RPMI7951 (cell line): ENCODE data around the gene TLDC2. TPM values are rescaled to one million over a fixed set of nuclear protein-coding genes. Genes with fewer than 3 reads are reported as not detected.

Source experiments
- DNase-seq: peaks from one replicate; pipeline ENCODE4 v3.0.0-alpha.2; 2012; ENCODE audit warnings: low read depth
- total RNA-seq: library from RNA; depleted of rRNA; stranded (reverse); fragments of >200 nt; shearing (Covaris generic); gene quantifications from 2 replicates; pipeline ENCODE4 v1.2.3, GENCODE V29; 2014

The TLDC2 gene
- total RNA-seq, 1 experiment from 2014 or later: not detected

DNA sequence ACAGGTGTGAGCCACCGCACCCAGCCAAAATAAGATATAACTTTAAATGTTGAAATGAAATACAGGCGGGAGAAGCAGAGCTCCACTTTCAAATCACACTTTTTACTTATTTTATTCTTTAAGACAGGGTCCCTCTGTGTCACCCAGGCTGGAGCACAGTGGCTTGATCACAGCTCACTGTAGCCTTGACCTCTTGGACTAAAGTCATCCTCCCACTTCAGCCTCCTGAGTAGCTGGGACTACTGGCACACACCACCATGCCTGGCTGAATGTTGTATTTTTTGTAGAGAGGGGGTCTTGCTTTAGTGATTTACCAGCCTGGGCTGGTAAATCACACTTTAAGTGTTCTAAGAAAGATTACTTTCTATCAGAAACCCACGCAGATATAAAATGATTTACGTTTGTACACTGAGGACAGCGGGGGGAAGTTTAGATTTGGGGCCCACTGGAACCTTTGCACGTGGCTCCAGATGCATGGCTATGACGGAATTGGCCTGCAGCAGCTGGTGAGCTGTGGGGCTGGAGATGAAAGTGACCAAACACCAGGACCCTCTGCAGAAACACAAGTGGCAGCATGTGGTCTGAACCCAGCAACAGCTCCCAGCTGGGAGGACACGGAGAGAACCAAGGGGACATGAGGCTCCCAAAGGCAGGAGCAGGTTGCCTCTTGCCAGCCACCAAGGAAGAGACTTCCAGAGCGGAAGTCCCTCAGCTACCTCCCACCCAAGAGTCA is 26.4 kb upstream of the TLDC2 start:
- DNase-seq: no peak

GRCh38 chr20:36850759-36851158 is 25.2 kb upstream of the TLDC2 start:
- DNase-seq: no peak

GRCh38 chr20:36851490-36851889 is 24.4 kb upstream of the TLDC2 start:
- no peak for DNase-seq

- no peak for DNase-seq
These were observed 23.8 kb upstream of the TLDC2 start for GRCh38 chr20:36852187-36852586.

GRCh38 chr20:36854348-36855240 is 21.3 kb upstream of the TLDC2 start:
- peak; percentile 64 for DNase-seq

DNA sequence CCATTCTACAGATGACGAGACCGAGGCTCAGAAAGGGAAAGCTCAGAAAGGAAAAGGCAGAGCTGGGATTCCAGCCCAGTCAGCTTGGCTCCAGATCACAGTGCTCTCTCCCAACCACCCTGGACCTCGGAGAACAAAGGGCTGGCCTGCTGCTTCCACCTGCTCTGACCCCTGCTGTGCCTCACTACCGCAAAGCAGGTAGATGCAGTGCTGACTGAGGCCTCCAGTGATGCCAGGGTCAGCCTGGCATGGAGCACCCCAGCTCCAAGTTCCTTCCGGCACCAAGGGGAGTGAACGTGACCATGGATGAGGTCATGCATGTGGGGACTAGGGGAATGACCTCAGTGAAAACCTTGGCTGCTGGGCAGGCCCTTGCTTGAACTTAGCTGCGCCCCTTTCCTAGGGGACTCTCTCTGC is 20.7 kb upstream of the TLDC2 start:
- DNase-seq: peak; percentile 47

GRCh38 chr20:36856195-36856594 is 19.7 kb upstream of the TLDC2 start:
- peak; percentile 94 for DNase-seq

DNA sequence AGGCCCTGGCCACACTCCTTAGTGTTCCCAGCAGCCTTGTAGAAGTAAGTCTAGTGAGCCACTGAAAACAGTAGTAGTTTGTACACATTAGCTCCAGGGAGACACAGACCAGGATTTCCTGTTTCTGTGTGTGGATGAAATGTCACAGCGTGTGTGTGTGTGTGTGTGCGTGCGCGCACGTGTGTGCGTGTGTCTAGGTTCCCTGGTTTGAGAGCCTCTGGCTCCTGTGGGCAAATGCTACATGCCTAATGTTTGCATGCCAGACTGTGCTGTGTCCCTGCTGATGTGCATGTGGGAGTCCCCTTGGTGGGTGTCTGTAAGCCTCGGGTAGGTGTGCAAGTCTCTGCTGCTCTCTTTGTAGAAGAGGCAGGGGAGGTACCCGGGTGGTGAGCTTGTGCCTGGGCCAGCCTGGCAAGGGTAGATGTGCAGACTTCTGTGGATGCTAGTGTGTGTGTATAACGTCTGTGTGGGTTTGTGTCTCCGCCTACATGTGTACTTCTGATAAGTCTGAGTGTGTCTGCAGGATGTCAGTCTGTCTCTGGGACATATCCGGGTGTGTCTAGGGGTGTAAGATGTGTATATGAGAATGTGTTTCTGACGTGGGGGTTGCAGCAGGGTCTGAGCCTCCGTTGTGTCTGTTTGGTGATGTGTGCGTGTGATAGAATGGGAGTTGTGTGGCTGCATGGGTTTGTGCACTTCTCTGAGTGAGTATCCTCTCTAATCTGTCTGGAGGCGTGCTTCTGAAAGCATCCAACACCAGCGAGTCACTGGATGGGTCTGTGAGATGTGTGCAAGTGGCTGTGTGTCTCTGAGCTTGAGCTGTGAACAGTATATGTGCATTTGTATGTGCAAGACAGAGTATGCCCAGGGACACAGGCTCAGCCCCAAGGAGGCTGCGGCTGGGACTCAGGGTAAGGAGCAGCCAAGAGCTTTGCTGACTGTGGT is 19.0 kb upstream of the TLDC2 start:
- peak; percentile 87 for DNase-seq

DNA sequence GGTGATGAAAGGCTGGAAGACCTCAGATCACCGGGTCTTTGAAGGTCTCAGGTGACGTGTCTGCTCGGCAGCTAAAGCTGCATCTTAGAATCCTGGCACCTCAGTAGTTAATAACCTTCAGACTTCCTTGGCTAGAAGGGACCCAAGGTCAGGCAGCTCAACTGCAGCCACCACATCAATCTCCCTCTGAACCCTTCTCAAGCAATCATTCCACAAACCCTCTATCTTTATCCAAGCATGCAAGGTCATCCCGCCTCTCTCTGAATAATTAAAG is 16.7 kb upstream of the TLDC2 start:
- DNase-seq: no peak

- no peak for DNase-seq
These were observed 16.1 kb upstream of the TLDC2 start for GRCh38 chr20:36859700-36860330.

GRCh38 chr20:36860339-36860738 is 15.6 kb upstream of the TLDC2 start:
- no peak for DNase-seq

DNA sequence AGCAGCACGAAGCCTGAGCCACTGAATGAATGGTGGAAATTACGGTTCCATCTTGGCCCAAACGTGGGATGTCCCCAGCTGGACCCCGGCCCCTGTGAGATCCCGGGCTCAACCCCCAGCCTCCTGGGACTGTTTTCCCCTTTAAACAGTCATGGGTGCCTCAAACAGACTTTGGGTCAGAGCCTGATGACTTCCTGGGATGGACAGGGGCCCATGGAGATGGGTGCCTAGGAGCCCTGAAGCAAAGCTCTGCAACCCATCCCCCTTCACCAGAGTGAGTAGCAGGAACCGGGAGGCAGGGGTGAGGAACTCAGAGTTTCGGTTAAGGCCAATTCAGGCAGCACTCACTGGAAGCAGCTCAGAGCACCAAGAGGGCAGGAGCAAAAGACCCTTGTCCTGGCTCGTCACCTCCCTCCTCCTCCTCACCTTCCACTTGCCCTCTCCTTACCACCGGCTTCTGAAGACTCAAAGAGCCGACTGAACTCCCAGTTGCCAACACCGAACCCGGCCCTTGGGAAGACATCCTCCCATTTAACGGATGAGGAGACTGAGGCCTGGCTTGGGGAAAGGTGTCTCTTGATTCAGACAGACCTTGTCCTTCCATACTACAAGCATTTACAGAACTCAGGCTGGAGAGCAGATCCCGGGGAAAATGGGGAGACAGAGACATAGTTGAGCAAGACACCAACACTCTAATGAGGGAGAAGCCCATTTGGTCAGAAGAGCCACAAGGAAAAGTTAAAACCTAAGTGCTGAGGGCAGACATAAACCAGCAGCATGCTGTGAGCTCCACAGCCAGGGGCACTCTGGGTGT is 14.9 kb upstream of the TLDC2 start:
- no peak for DNase-seq

DNA sequence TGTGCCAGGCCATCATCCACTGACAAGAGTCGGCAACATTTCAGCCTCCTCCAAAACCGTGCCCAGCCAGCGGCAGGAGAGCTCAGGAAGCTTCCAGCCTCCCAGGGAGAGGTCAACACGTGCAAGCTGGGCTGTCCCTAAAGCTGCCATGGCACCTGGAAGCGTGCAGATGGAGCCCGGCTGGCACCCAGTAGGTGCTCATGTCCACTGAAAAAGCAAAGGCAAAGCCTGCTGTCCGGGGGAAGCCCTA is 14.4 kb upstream of the TLDC2 start:
- DNase-seq: peak; percentile 57

GRCh38 chr20:36861875-36862801 is 13.8 kb upstream of the TLDC2 start:
- peak; percentile 98 for DNase-seq

GRCh38 chr20:36862857-36863668 is 12.9 kb upstream of the TLDC2 start:
- DNase-seq: no peak

GRCh38 chr20:36865076-36865860 is 10.7 kb upstream of the TLDC2 start:
- no peak for DNase-seq

GRCh38 chr20:36865861-36866149 is 10.1 kb upstream of the TLDC2 start:
- no peak for DNase-seq

DNA sequence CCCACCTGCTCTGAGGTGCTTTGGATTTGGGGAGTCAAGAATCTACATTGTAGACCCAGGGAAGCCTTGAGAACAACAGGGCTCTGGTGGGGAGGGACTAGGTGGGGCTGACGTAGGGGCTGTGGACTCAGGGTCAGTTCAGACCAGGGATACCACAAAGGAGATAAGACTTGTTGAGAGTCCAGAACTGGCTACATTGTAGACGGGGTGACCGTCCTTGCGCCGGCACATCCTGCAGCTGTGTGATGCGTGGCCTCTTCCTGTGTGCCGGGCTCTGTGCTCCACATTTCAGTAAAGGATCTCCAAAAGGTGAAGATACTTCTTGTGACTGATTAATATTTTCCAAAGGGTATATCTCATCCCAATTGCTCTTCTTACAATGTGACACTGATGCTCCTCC is 9.8 kb upstream of the TLDC2 start:
- no peak for DNase-seq
